B cell (primary cell): ENCODE results near the gene PDZRN4. TPM values are rescaled to one million over a fixed set of nuclear protein-coding genes. Genes with fewer than 3 reads are reported as not detected.
"Not testable (repeated sequence)": the region's sequence is repeated elsewhere in the genome, so short reads cannot be mapped to it uniquely, and the experiment has no call there.

Source experiments
- ATAC-seq: fragments of 200-7000 bp; cut with Tn5 transposase; one replicate; pipeline ENCODE4 v1.10.0; 2021; ENCODE audit warnings: low read depth, mild to moderate bottlenecking, moderate number of reproducible peaks, moderate library complexity
- CTCF ChIA-PET: fragments of 350-600 bp; sonication (Branson Sonifier 250); formaldehyde crosslinking; loops from one replicate; lab custom pipeline; 2021; ENCODE audit warnings: antibody characterized with exemption, inconsistent platforms; lab: Charles Lee
- POLR2A ChIA-PET: fragments of 350-600 bp; sonication (Branson Sonifier 250); formaldehyde crosslinking; loops from one replicate; lab custom pipeline; 2021; ENCODE audit warnings: antibody characterized with exemption; lab: Charles Lee
- DNase-seq: peaks from one replicate; pipeline ENCODE4 v3.0.0; 2013
- H2AFZ ChIP-seq: 2 replicates; pipeline ENCODE4 v1.6.1; 2012; ENCODE audit warnings: mild to moderate bottlenecking, low read depth, low read length; ENCODE audit not compliant: insufficient read depth, poor library complexity, severe bottlenecking
- H3K27ac ChIP-seq, 2 donors: 1 replicate in 1 of 2; 2 replicates in 1 of 2; pipeline ENCODE4 v1.5.1; 2012 to 2013; ENCODE audit warnings: low read length in 2 of 2, mild to moderate bottlenecking in 2 of 2, moderate library complexity in 1 of 2
- H3K27me3 ChIP-seq, 4 experiments: fragments of 200-600 bp in 1 of 4; sonication (generic) in 1 of 4; replicated peaks in 1 of 4; 1 replicate in 2 of 4; 2 replicates in 2 of 4; pipeline versions ENCODE4 v1.6.1 to v1.7.0; 2013 to 2016; ENCODE audit warnings: low read length in 3 of 4, mild to moderate bottlenecking in 2 of 4, mixed read lengths in 1 of 4, moderate library complexity in 1 of 4; ENCODE audit not compliant: insufficient read depth in 4 of 4, control insufficient read depth in 3 of 4; ENCODE audit errors: control extremely low read depth in 1 of 4
- H3K36me3 ChIP-seq, 2 experiments: replicated peaks in 1 of 2; 1 replicate in 1 of 2; 2 replicates in 1 of 2; pipeline versions ENCODE4 v1.6.1 to v1.7.1; 2013; ENCODE audit warnings: low read length in 1 of 2; ENCODE audit not compliant: insufficient read depth in 2 of 2, control insufficient read depth in 1 of 2; ENCODE audit errors: control extremely low read depth in 1 of 2, extremely low read depth in 1 of 2
- H3K4me1 ChIP-seq, 2 donors: fragments of 200-600 bp in 1 of 2; sonication (generic) in 1 of 2; 1 replicate in 1 of 2; 2 replicates in 1 of 2; pipeline versions ENCODE4 v1.5.1 to v1.6.1; 2013 to 2017; ENCODE audit warnings: low read length in 2 of 2; ENCODE audit not compliant: control insufficient read depth in 2 of 2, insufficient read depth in 2 of 2
- H3K4me2 ChIP-seq: replicated peaks from 2 replicates; pipeline ENCODE3; 2012; ENCODE audit warnings: mild to moderate bottlenecking, low read depth, low read length; ENCODE audit not compliant: poor library complexity, severe bottlenecking
- H3K4me3 ChIP-seq, 5 experiments: fragments of 200-600 bp in 1 of 5; sonication (generic) in 1 of 5; 1 replicate in 3 of 5; 2 replicates in 2 of 5; pipeline versions ENCODE4 v1.5.1 to v1.7.0; 2011 to 2016; ENCODE audit warnings: low read length in 4 of 5, mild to moderate bottlenecking in 4 of 5, low read depth in 2 of 5, control low read depth in 1 of 5, moderate library complexity in 1 of 5; ENCODE audit not compliant: insufficient read depth in 1 of 5; ENCODE audit errors: control extremely low read depth in 1 of 5, extremely low read depth in 1 of 5
- H3K79me2 ChIP-seq: fragments of 200-600 bp; sonication (generic); one replicate; pipeline ENCODE4 v1.6.0; 2016; ENCODE audit warnings: low read length; ENCODE audit not compliant: control insufficient read depth, insufficient read depth
- H3K9ac ChIP-seq: fragments of 200-600 bp; sonication (generic); 2 replicates; pipeline ENCODE4 v1.6.1; 2017; ENCODE audit warnings: mild to moderate bottlenecking, low read length, moderate library complexity
- H3K9me3 ChIP-seq, 3 donors: one replicate each; pipeline versions ENCODE4 v1.6.1 to v1.7.1; 2013; ENCODE audit warnings: low read length in 2 of 3; ENCODE audit not compliant: control insufficient read depth in 2 of 3, insufficient read depth in 1 of 3; ENCODE audit errors: control extremely low read depth in 1 of 3
- H4K20me1 ChIP-seq: 2 replicates; pipeline ENCODE4 v1.6.0; 2012; ENCODE audit warnings: mild to moderate bottlenecking, low read length; ENCODE audit not compliant: insufficient read depth, control insufficient read depth, poor library complexity, severe bottlenecking
- H3K27ac Mint-ChIP-seq: one replicate; pipeline ENCODE4 v1.8.0; 2021; ENCODE audit warnings: mixed read lengths
- H3K27me3 Mint-ChIP-seq: one replicate; pipeline ENCODE4 v1.8.0; 2021; ENCODE audit warnings: mixed read lengths
- H3K4me1 Mint-ChIP-seq: one replicate; pipeline ENCODE4 v1.8.0; 2021; ENCODE audit warnings: mixed read lengths
- H3K4me3 Mint-ChIP-seq: one replicate; pipeline ENCODE4 v1.8.0; 2021; ENCODE audit warnings: mixed read lengths
- H3K9me3 Mint-ChIP-seq: one replicate; pipeline ENCODE4 v1.8.0; 2022; ENCODE audit warnings: mixed read lengths; ENCODE audit not compliant: insufficient read depth
- WGBS: methylation state at CpG from one replicate; pipeline ENCODE4 v1.1.5; 2013; ENCODE audit warnings: missing lambda C conversion rate; ENCODE audit not compliant: insufficient coverage; 5-methylcytosine and 5-hydroxymethylcytosine counted together
- intact Hi-C: fragments of 100-400 bp; cut with micrococcal nuclease; formaldehyde crosslinking; loops from one replicate; pipeline ENCODE4 v1.10.0; 2022
- polyA plus RNA-seq: library from polyadenylated mRNA; depleted of rRNA; stranded (reverse); fragments of >200 nt; gene quantifications from 2 replicates; pipeline ENCODE4 v1.2.3, GENCODE V29; 2012
- total RNA-seq, 2 donors: library from RNA; stranded (reverse); fragments of 120-200 nt in 1 of 2; gene quantifications; 1 replicate in 1 of 2; 2 replicates in 1 of 2; pipeline versions ENCODE4 v1.2.3 to v1.2.4, GENCODE V29; 2013 to 2022

PDZRN4 gene
- total and polyA plus RNA-seq, 2 donors (not counting 1 experiment from before 2014, with no cell fraction given), result not detected

DNA sequence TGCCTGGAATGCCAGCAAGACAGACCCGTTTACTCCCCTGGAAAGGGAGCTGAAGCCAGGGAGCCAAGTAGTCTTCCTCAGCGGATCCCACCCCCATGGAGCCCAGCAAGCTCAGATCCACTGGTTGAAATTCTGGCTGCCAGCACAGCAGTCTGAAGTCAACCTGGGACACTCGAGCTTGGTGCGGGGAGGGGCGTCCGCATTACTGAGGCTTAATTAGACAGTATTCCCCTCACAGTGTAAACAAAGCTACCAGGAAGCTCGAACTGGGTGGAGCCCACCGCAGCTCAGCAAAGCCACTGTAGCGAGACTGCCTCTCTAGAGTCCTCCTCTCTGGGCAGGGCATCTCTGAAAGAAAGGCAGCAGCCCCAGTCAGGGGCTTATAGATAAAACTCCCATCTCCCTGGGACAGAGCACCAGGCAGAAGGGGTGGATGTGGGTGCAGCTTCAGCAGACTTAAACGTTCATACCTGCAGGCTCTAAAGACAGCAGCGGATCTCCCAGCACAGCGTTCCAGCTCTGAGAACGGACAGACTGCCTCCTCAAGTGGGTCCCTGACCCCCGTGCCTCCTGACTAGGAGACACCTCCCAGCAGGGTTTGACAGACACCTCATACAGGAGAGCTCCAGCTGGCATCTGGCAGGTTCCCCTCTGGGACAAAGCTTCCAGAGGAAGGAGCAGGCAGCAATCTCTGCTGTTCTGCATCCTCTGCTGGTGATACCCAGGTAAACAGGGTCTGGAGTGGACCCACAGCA lies 92.4 kb downstream of the PDZRN4 start:
- DNase-seq, H3K9me3 Mint-ChIP-seq, H3K4me3 ChIP-seq, H3K4me1 Mint-ChIP-seq, H3K9me3 ChIP-seq, H3K36me3 ChIP-seq, intact Hi-C loops, POLR2A ChIA-PET, H3K79me2 ChIP-seq, H3K4me2 ChIP-seq, H3K4me3 Mint-ChIP-seq, H3K27ac ChIP-seq, ATAC-seq, H3K27ac Mint-ChIP-seq, H3K27me3 ChIP-seq, H3K9ac ChIP-seq, H2AFZ ChIP-seq, H3K27me3 Mint-ChIP-seq, H4K20me1 ChIP-seq: not testable (repeated sequence)
- 87% methylated on average over 13 of the region's 14 CpGs for WGBS
- CTCF ChIA-PET, result interaction anchor here (1.0 to 7.7 kb wide), 4 partner anchors 744 to 1288 kb away, joined by 3 to 62 read pairs (median 4); no protein-coding TSS in a partner anchor
- peaks cover 0 to 13% of the 10 kb centered on the region in 2 donors for H3K4me1 ChIP-seq

DNA sequence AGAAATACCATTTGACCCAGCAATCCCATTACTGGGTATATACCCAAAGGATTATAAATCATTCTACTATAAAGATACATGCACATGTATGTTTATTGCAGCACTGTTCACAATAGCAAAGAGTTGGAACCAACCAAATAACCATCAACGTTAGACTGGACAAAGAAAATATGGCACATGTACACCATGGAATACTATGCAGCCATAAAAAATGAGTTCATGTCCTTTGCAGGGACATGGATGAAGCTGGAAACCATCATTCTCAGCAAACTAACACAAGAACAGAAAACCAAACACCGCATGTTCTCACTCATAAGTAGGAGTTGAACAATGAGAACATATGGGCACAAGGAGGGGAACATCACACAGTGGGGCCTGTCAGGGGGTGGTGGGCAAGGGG lies 97.3 kb downstream of the PDZRN4 start:
- POLR2A ChIA-PET, H3K4me1 ChIP-seq, H3K4me3 ChIP-seq, H2AFZ ChIP-seq, CTCF ChIA-PET, H3K4me3 Mint-ChIP-seq, H3K9me3 Mint-ChIP-seq, H3K79me2 ChIP-seq, H3K4me2 ChIP-seq, H3K27me3 Mint-ChIP-seq, H3K4me1 Mint-ChIP-seq, DNase-seq, H4K20me1 ChIP-seq, H3K9me3 ChIP-seq, H3K27ac ChIP-seq, H3K36me3 ChIP-seq, H3K27ac Mint-ChIP-seq, H3K9ac ChIP-seq, intact Hi-C loops, ATAC-seq, H3K27me3 ChIP-seq: not testable (repeated sequence)
- WGBS, result no CpG with 5 or more reads among the region's 2 CpGs
